Measurements from ENCODE around the gene WDR19.

DNA sequence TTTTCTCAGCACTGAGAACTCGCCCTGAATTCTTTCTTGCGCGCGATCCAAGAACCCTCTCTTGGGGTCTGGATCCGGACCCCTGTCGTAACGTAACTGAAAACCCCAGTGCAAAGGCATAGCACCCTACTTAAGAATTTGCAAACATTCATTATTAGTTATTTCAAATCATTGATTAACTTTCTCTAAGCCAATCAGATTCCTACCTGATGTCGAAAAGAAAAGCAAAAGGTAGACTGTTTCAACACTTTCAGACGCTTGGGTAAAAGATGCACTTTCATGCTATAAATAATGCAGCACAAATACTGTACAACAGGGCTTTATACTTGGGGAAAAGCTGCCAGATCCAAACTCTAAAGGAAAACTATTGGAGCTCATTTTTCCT lies 817 bp upstream of the WDR19 start:
- TF ChIP-seq, protein P1, sequence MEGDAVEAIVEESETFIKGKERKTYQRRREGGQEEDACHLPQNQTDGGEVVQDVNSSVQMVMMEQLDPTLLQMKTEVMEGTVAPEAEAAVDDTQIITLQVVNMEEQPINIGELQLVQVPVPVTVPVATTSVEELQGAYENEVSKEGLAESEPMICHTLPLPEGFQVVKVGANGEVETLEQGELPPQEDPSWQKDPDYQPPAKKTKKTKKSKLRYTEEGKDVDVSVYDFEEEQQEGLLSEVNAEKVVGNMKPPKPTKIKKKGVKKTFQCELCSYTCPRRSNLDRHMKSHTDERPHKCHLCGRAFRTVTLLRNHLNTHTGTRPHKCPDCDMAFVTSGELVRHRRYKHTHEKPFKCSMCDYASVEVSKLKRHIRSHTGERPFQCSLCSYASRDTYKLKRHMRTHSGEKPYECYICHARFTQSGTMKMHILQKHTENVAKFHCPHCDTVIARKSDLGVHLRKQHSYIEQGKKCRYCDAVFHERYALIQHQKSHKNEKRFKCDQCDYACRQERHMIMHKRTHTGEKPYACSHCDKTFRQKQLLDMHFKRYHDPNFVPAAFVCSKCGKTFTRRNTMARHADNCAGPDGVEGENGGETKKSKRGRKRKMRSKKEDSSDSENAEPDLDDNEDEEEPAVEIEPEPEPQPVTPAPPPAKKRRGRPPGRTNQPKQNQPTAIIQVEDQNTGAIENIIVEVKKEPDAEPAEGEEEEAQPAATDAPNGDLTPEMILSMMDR (conservative IDR thresholded peaks at IDR 0.05 in 1 of 2, IDR thresholded peaks at IDR 0.05 in 1 of 2; ENCODE audit: low read depth in 1 of 2, low read length in 2 of 2) = no peak
- no peak for TF ChIP-seq EZH2 (IDR thresholded peaks at IDR 0.05; ENCODE audit: low read length, missing control alignments)

Measured in fibroblast of lung (primary cell).